Endothelial cell of umbilical vein (primary cell): ENCODE measurements around the gene NAA11. TPM values are rescaled to one million over a fixed set of nuclear protein-coding genes. Genes with fewer than 3 reads are reported as not detected.

Source experiments
- Bru-seq: library from RNA; stranded (reverse); fragments of 400-500 nt; gene quantifications from one replicate; lab custom pipeline; 2021; lab: Mats Ljungman, UMichigan
- BruChase-seq, 2 experiments: library from RNA; stranded (reverse); fragments of 400-500 nt; gene quantifications; one replicate each; lab custom pipeline; 2021; lab: Mats Ljungman, UMichigan
- BruUV-seq: library from RNA; stranded (reverse); fragments of 400-500 nt; replicated peaks from 2 replicates; lab custom pipeline; 2021; lab: Mats Ljungman, UMichigan
- CTCF ChIA-PET: fragments of 300-600, 350-600 bp; sonication (Branson Sonifier 250); formaldehyde crosslinking; loops from one replicate; lab custom pipeline; 2021; ENCODE audit warnings: antibody characterized with exemption, inconsistent platforms; lab: Charles Lee
- POLR2A ChIA-PET: fragments of 300-600, 350-600 bp; sonication (Branson Sonifier 250); formaldehyde crosslinking; loops from one replicate; lab custom pipeline; 2021; ENCODE audit warnings: antibody characterized with exemption, inconsistent platforms; lab: Charles Lee
- DNase-seq: peaks from one replicate; pipeline ENCODE4 v3.0.0-alpha.2; 2011; ENCODE audit warnings: low read depth, low spot score
- FAIRE-seq: peaks from 2 replicates; lab custom pipeline; 2011; peaks lifted over from hg19 to GRCh38; lab: Jason Lieb, UNC
- H2AFZ ChIP-seq: 2 replicates; pipeline ENCODE4 v1.6.0; 2012; ENCODE audit warnings: low read depth, low read length, control low read depth, inconsistent platforms
- H3K27ac ChIP-seq: 2 replicates; pipeline ENCODE4 v1.5.1; 2011; ENCODE audit warnings: low read depth, mild to moderate bottlenecking, control low read depth, low read length, moderate library complexity; ENCODE audit not compliant: insufficient read depth
- H3K27me3 ChIP-seq, 2 experiments: 2 replicates each; pipeline versions ENCODE4 v1.6.0 to v1.6.1; 2011; ENCODE audit warnings: low read length in 2 of 2, mixed read lengths in 1 of 2; ENCODE audit not compliant: control insufficient read depth in 2 of 2, insufficient read depth in 2 of 2
- H3K36me3 ChIP-seq, 2 experiments: 2 replicates in 1 of 2; 3 replicates in 1 of 2; pipeline ENCODE4 v1.5.1; 2011; ENCODE audit warnings: low read length in 2 of 2, mild to moderate bottlenecking in 1 of 2, moderate library complexity in 1 of 2; ENCODE audit not compliant: control insufficient read depth in 2 of 2, insufficient read depth in 2 of 2; ENCODE audit errors: extremely low read depth in 1 of 2
- H3K4me1 ChIP-seq: 3 replicates; pipeline ENCODE4 v1.5.1; 2011; ENCODE audit warnings: mild to moderate bottlenecking, low read length; ENCODE audit not compliant: control insufficient read depth, insufficient read depth; ENCODE audit errors: extremely low read depth
- H3K4me2 ChIP-seq: 2 replicates; pipeline ENCODE4 v1.6.1; 2011; ENCODE audit warnings: low read length, control low read depth, mixed read lengths; ENCODE audit not compliant: insufficient read depth
- H3K4me3 ChIP-seq, 3 experiments: fragments of 200-600 bp in 1 of 3; sonication (generic), shearing (Covaris generic) in 1 of 3; replicated peaks in 1 of 3; 2 replicates each; pipeline ENCODE4 v1.5.1; 2011 to 2016; ENCODE audit warnings: control low read depth in 3 of 3, low read length in 3 of 3, mild to moderate bottlenecking in 2 of 3, inconsistent platforms in 1 of 3, low read depth in 1 of 3, moderate library complexity in 1 of 3; ENCODE audit not compliant: insufficient read depth in 1 of 3
- H3K79me2 ChIP-seq: 2 replicates; pipeline ENCODE4 v1.6.0; 2012; ENCODE audit warnings: low read length, inconsistent platforms; ENCODE audit not compliant: control insufficient read depth, insufficient read depth
- H3K9ac ChIP-seq: replicated peaks from 2 replicates; pipeline ENCODE3; 2011; ENCODE audit warnings: low read length, control low read depth; ENCODE audit not compliant: insufficient read depth; ENCODE audit errors: extremely low read depth
- H3K9me1 ChIP-seq: replicated peaks from 3 replicates; pipeline ENCODE4 v1.6.0; 2011; ENCODE audit warnings: mild to moderate bottlenecking, low read length; ENCODE audit not compliant: control insufficient read depth, insufficient read depth; ENCODE audit errors: extremely low read depth
- H3K9me3 ChIP-seq: replicated peaks from 2 replicates; pipeline ENCODE4 v1.5.1; 2012; ENCODE audit warnings: low read length, inconsistent platforms; ENCODE audit not compliant: control insufficient read depth, insufficient read depth
- H4K20me1 ChIP-seq: replicated peaks from 2 replicates; pipeline ENCODE3; 2011; ENCODE audit warnings: mild to moderate bottlenecking, low read length; ENCODE audit not compliant: control insufficient read depth, insufficient read depth; ENCODE audit errors: extremely low read depth
- CTCF ChIP-seq, 2 donors: IDR thresholded peaks; 1 replicate in 1 of 2; 2 replicates in 1 of 2; pipeline ENCODE4 v1.5.1; 2011; ENCODE audit warnings: low read length in 2 of 2, mild to moderate bottlenecking in 2 of 2, moderate library complexity in 2 of 2, control low read depth in 1 of 2, inconsistent platforms in 1 of 2, low read depth in 1 of 2; ENCODE audit not compliant: insufficient read depth in 1 of 2; ENCODE audit errors: extremely low read depth in 1 of 2
- EZH2 ChIP-seq: IDR thresholded peaks from 2 replicates; pipeline ENCODE4 v1.6.1; 2012; ENCODE audit warnings: borderline replicate concordance, low read depth, mild to moderate bottlenecking, moderate library complexity, low read length, inconsistent platforms; ENCODE audit not compliant: severe bottlenecking
- FOS ChIP-seq: IDR thresholded peaks from 2 replicates; pipeline ENCODE4 v1.6.1; 2011; ENCODE audit warnings: mild to moderate bottlenecking, low read length, moderate library complexity, borderline replicate concordance; ENCODE audit not compliant: insufficient read depth
- MYC ChIP-seq: IDR thresholded peaks from one replicate; pipeline ENCODE4 v1.6.1; 2011; ENCODE audit warnings: mild to moderate bottlenecking, low read depth, low read length
- POLR2A ChIP-seq: IDR thresholded peaks from 2 replicates; pipeline ENCODE4 v1.6.1; 2012; ENCODE audit warnings: low read depth, mild to moderate bottlenecking, control low read depth, low read length
- dilution Hi-C: fragments of 300-500 bp; cut with MboI; formaldehyde crosslinking; loops from one replicate; pipeline ENCODE4 v1.15.0; 2019; ENCODE audit warnings: low sequenced_read_pairs; ENCODE audit not compliant: extremely low pct_ligation_motif_present
- intact Hi-C: fragments of 100-400 bp; cut with micrococcal nuclease; formaldehyde crosslinking; loops from one replicate; pipeline ENCODE4 v1.10.0; 2022
- long read RNA-seq: library from polyadenylated mRNA; stranded (forward); transcript quantifications from one replicate; pipeline ENCODE4 v2.0.0, GENCODE V29; 2021
- polyA minus RNA-seq, 3 experiments: library from RNA; depleted of rRNA, polyadenylated mRNA; stranded (reverse); fragments of >200 nt; gene quantifications; 1 replicate in 1 of 3; 2 replicates in 2 of 3; pipeline ENCODE4 v1.2.3, GENCODE V29; 2011
- polyA plus RNA-seq, 4 experiments: library from polyadenylated mRNA; depleted of rRNA in 3 of 4; stranded (reverse) in 3 of 4; unstranded in 1 of 4; fragments of >200 nt; gene quantifications; 2 replicates each; pipeline versions ENCODE4 v1.2.1 to v1.2.3, GENCODE V29; 2011 to 2012; ENCODE audit warnings: missing spikeins in 1 of 4
- total RNA-seq: library from RNA; stranded (reverse); gene quantifications from 2 replicates; pipeline ENCODE4 v1.2.3, GENCODE V29; 2021

NAA11 gene
- total RNA-seq (not detected in 2 replicates), polyA plus RNA-seq (not detected in 2 replicates), polyA minus RNA-seq (0.34 TPM in 2 replicates), Bru-seq, nascent RNA (not detected), BruChase-seq, experiment 1, labeled RNA remaining after a 6-hour chase (not detected), BruChase-seq, experiment 2, labeled RNA remaining after a 2-hour chase (not detected)
- polyA plus RNA-seq (2011; cell fraction: cytosol; rRNA removed) = not detected in 2 replicates
- polyA plus RNA-seq (2011; cell fraction: nucleus; rRNA removed) = not detected in 2 replicates
- not detected in 2 replicates for polyA plus RNA-seq (2012)
- not detected for polyA minus RNA-seq (2011; cell fraction: cytosol; rRNA and poly(A)+ RNA removed)
- not detected in 2 replicates for polyA minus RNA-seq (2011; cell fraction: nucleus; rRNA and poly(A)+ RNA removed)
- long read RNA-seq = 0 reads

GRCh38 chr4:79325864-79326328, at the start of gene NAA11:
NAA11 (minus strand) TSS chr4:79326061; CDS start chr4:79325877, 184 bp downstream.
- ChIA-PET POLR2A (no interaction called here), CTCF (no interaction called here)
- no peaks in the 10 kb centered on the region for H3K36me3 ChIP-seq
- no peak for FAIRE-seq
- H3K9me3 ChIP-seq = no peaks in the 10 kb centered on the region
- no peak within 1 kb of the TSS for H3K27ac ChIP-seq
- H3K27me3 ChIP-seq = no peaks in the 10 kb centered on the region
- no peak for DNase-seq
- TF ChIP-seq EZH2 = no peak
- TF ChIP-seq CTCF (IDR thresholded peaks at IDR 0.05; ENCODE audit: extremely low read depth in 1 of 2, insufficient read depth in 1 of 2, low read depth in 1 of 2, low read length in 2 of 2) = no peak
- no peak for TF ChIP-seq MYC
- TF ChIP-seq FOS = no peak
- no peak for TF ChIP-seq POLR2A
- H3K9ac ChIP-seq = no peak within 1 kb of the TSS
- no TSS peak for BruUV-seq
- no peak within 1 kb of the TSS for H2AFZ ChIP-seq
- no peaks in the 10 kb centered on the region for H3K4me1 ChIP-seq
- dilution Hi-C loops = no loop called here
- H3K79me2 ChIP-seq = no peaks in the 10 kb centered on the region
- no peak within 1 kb of the TSS for H3K4me2 ChIP-seq
- intact Hi-C loops = loop anchor here (5.0 kb wide), 1 partner anchor 274 kb away; no protein-coding TSS in a partner anchor
- no peak within 1 kb of the TSS for H3K4me3 ChIP-seq
- H3K9me1 ChIP-seq = no peaks in the 10 kb centered on the region
- H4K20me1 ChIP-seq = no peaks in the 10 kb centered on the region
